Measurements from ENCODE around the gene BLOC1S3.
A peak's percentile ranks its signal among the peaks of the same experiment; 100 is the strongest.

BLOC1S3 gene

DNA sequence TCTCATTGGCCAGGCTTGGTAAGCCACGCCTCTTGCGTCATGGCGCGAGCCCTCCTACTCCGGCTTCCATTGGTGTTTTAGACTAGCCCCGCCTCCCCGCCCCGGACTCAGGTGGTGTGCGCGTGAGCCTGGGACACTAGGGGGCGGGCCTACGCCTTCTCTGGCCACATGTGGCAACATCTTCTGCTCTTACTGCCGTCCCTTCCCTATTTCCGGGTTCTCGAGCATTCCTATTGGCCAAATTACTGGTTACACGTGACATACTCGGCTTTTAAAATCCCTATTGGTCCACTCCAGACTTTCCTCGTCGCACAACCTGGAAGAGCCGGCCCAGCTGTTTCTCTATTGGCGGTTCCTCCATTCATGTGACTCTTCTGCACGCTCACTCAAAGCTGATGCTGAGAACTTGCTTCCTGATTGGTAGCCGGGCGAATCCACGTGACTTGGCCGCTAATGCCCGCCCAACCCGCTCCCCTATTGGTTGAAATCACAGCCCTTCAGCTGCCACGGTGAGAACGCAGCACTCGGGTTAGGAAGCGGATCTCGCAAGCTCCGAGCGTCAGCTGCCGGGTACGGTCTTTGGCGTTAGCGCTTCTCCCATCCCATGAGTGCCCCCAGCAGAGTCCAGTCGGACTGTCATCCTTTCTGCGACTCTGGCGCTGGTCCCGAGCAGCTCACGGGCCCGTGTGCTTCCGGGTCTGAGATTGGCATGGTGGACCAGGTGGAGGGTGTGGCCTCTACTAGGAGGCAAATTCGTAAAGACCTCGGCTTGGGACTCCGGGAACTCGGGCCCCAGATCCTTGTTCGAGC, at the start of gene BLOC1S3:
Gene BLOC1S3 (plus strand): TSS at position 523 of the 810 bp plus-strand sequence. CDS start 513 bp downstream, outside the sequence.
- H3K4me3 ChIP-seq (ENCODE audit: low read depth, low read length) = peak within 1 kb of the TSS; percentile 98

DNA sequence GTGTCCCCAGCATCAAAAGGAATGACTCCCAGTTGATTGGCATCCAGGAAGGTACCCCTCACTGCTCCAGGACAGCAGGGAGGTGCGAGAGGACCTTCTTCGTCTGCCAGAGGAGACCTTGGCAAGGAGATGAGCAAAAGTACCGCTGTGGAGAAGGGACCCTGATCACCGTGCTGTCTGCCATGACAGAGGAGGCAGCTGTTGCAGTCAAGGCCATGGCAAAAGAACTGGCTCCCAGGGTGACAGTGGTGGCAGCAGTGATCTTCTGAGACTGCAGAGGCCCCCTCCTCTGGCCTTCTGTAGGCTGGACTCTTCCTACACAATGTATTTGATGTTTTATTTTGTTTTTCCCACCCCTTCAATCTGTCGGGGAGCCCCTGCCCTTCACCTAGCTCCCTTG, 49.8 kb upstream of the BLOC1S3 start:
- H3K4me3 ChIP-seq (ENCODE audit: low read depth, low read length) = no peak overlapping the region

DNA sequence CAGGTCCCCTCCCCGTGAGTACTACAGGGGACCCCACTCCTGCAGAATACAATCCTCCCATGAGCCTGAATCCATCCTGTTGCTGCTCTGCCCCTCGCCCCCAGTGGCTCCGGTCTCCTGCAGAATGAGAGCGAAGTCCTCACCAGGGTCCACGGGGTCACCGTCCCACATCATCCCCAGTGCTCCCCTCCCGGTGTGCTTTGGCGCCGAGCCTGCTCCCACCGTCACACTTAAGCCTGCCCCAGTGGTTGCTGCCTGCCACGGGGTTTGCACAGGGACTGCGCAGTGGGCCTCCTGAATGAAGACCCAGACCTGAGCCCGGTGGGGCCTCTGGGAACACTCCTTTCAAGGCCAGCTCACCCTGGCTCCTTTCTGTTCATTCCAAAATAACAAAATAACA, 48.3 kb upstream of the BLOC1S3 start:
- H3K4me3 ChIP-seq (ENCODE audit: low read depth, low read length) = no peak overlapping the region

DNA sequence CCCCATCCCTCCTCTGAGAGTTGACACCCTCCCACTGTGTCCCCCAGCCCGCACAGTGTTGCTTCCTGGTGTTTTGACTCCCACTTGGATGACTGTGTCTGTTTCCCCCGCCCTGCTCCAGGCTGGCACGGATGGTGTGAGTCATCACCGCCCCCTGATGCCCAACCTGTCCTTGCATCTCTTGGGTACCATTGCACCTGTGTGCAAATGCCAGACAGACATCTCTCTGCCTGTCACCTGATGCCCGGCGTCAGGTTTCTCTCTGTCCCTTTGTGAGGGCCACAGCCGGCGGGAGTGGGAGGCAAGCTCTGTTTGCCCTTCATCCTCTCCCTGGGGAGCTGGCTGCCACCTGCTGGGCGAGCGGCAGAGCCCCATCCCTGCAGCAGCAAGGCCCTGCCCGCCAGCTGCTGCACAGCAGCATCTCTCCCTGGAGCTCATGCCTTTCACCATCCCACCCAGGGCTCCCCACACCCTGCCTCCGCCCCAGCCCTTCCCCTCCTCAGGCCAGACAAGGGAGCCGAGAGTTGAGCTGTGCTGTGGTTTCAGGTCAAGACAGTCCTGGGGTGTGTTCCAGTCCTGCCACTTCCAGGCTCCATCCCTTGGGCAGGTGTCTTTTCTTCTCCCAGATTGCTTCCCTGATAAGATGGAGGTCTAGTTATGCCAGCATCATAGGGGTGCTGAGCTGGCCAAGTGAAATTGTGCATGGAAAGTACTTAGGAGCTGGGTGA, 47.5 kb upstream of the BLOC1S3 start:
- no peak overlapping the region for H3K4me3 ChIP-seq (ENCODE audit: low read depth, low read length)

DNA sequence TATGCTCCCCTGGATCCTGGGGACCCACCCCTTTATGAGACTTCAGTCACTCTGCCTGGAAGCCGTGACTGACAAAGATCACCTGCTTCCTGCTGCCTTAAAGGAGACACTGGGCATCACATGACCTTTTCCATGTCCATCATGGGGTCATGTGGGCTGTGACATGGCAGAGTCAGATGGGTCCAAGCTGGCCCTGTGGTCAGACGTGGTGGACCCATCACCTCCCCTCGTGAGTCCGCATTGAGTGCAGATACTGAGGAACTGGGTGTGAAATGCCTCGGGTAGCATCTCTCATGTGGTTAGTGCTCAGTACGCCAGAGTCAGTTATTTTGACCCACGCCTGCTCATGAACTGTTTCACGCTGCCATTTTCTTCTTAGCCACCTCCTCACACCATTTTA, 44.9 kb upstream of the BLOC1S3 start:
- H3K4me3 ChIP-seq (ENCODE audit: low read depth, low read length) = no peak overlapping the region

DNA sequence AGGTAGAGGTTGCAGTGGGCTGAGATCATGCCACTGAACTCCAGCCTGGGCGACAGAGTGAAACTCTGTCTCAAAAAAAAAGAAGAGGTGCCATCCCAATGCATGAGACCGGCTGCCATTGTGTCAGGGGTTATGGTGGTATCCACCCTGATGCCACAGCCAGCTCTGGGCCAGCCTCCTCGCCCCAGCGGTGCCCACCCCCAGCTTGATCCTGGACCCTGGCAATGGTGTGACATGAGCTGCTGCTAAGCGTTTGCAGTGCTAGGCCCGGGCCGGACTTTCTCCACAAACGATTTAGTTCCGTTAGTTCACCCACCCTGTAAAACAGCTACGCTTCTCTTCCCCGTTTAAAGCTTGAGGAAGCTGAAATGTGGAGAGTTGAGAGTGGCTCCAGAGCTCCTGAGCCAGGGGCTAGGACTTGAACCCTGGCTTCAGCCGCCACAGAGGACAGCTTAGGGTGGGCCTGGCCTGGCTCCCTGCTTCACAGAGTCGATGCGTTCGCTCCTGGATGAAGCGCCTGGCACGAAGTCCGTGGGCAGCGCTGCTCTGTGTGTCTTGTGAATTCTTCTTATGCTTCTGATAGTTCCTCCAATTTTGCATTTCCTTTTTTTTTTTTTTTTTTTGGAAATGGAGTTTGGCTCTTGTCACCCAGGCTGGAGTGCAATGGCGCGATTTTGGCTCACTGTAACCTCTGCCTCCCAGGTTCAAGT, 43.3 kb upstream of the BLOC1S3 start:
- H3K4me3 ChIP-seq (ENCODE audit: low read depth, low read length) = no peak overlapping the region

- no peak overlapping the region for H3K4me3 ChIP-seq (ENCODE audit: low read depth, low read length)
These were observed 41.9 kb upstream of the BLOC1S3 start for GRCh38 chr19:45136507-45137178.

DNA sequence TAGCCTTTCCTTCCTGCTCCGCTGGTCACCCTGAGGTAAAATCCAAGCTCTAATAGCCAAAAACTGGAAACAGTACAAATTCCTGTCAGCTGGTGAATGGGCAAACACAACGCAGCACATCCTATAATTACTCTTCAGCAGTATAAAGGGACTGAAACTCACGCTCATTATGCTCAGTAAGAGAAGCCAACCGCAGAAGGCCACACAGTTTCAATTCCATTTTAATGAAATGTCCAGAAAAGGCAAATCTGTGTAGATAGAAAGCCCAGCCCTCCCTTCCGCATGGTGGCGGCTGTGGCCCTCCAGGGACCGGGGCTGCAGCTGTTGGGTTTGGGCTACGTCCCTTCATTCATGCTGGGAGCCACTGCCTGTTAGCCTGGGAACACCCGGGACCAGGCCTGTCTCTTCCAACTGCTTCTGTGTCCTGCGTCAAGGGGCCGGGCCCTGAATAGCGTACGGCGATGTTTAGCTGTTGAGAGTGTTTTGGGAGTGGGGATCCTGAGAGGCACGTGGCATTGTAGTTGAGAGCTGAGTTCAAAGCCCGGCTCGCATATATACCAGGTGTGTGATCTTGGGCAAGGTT, 41.3 kb upstream of the BLOC1S3 start:
- no peak overlapping the region for H3K4me3 ChIP-seq (ENCODE audit: low read depth, low read length)

DNA sequence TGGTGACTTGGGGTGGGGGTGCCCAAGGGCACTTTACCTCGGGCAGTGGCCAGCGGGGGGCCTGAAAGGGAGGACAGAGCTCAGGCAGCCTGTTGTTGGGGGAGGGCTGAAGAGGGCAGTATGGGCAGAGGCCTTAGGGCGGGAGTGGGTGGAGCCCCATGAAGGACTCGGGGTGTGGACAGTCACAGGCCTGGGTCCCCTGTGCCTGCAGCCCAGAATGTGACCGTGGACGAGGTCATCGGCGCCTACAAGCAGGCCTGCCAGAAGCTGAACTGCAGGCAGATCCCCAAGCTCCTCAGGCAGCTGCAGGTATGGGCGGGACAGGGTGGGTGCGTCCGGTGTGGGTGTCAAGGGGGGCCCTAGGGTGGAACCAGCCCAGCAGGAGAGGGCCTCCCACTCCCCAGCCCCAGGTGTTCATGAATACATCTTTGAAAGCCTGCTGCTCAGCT, 40.3 kb upstream of the BLOC1S3 start:
- no peak overlapping the region for H3K4me3 ChIP-seq (ENCODE audit: low read depth, low read length)

DNA sequence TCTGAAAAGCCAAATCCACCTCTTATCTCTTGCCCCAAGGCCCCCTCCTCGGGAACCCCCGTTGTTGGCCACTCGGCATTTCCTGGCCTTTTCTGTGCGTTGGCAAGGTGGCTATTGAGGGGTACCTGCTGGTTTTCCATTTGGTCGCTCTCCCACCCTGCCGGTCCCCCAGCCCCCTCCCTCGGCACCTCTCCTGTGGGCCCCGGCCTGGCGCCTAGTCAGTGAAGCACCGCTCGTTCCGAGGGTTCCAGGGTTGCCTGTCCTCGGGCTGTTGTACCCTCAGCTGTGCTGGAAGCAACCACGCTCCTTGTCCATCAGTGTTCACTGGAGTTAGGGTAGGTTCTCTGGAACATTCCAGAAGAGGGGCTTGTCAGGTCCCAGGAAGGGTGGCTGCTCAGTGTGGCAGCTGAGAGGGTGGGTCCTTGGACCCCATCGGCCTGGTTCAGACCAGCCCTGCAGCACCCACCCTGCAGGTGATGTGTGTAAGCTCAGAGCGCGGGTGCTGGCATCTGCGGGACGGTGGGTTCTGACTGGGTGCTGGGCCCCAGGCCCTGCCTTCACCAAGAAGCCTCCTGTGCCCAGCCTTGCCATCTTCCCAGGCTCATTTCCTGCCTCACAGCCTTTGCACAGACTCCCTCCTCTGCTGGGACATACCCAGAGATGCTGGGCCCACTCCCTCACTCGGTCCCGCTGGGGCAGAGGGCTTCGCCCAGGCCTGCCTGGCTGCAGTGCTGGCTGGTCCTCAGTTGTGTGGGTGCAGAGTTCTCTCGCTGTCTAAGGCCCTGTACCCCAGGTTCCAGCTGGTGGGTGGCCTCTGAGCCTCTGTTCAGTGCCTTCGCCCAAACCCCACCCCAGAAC, 39.1 kb upstream of the BLOC1S3 start:
- H3K4me3 ChIP-seq (ENCODE audit: low read depth, low read length) = no peak overlapping the region

GRCh38 chr19:45140144-45140503, 38.5 kb upstream of the BLOC1S3 start:
- no peak overlapping the region for H3K4me3 ChIP-seq (ENCODE audit: low read depth, low read length)

DNA sequence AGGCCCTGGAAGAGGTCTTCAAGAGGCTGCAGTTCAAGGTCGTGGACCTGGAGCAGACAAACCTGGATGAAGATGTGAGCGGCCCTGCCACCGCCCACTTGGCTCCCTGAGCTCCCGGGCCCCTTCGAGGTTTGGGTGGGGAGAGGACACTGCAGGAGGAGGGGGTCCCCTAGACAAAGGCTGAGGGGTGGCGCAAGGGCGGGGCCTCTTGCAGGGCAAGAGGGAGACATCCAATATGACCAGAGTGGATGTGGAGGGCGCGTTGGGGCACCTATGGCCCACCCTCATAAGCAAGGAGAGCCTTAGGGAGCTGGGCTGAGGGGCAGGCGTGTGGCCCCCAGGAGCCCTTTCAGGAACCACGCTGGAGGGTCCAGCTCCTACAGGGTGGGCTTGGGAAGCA, 38.1 kb upstream of the BLOC1S3 start:
- no peak overlapping the region for H3K4me3 ChIP-seq (ENCODE audit: low read depth, low read length)

GRCh38 chr19:45141203-45141900, 37.2 kb upstream of the BLOC1S3 start:
- H3K4me3 ChIP-seq (ENCODE audit: low read depth, low read length) = no peak overlapping the region

DNA sequence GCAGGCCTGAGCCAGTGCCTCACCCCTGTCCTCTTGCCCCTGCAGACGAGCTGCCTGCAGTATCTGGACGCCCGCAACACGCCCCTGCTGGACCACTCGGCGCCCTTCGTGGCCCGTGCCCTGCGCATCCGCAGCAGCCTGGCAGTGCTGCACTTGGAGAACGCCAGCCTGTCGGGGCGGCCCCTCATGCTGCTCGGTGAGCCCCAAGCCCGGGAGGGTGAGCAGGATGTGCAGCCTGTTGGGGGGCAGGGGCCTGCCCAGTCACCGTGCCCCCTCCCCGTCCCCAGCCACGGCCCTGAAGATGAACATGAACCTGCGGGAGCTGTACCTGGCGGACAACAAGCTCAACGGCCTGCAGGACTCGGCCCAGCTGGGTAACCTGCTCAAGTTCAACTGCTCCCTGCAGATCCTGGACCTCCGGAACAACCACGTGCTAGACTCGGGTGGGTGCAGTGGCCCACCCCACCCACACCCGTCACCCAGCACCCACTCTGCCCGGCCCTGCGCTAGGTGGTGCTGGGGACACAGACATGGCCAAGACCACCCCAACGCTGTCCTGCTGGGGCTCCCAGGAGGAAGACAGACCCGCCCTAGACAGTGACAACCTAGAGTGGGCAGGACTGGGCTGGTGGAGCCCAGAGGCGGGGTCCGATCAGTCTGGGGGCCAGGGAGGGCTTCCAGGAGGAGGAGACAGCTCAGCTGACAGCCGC, 36.4 kb upstream of the BLOC1S3 start:
- no peak overlapping the region for H3K4me3 ChIP-seq (ENCODE audit: low read depth, low read length)

- no peak overlapping the region for H3K4me3 ChIP-seq (ENCODE audit: low read depth, low read length)
These were observed 35.9 kb upstream of the BLOC1S3 start for GRCh38 chr19:45142726-45143110.

- H3K4me3 ChIP-seq (ENCODE audit: low read depth, low read length) = no peak overlapping the region
These were observed 33.9 kb upstream of the BLOC1S3 start for GRCh38 chr19:45144431-45145269.

- H3K4me3 ChIP-seq (ENCODE audit: low read depth, low read length) = no peak overlapping the region
These were observed 33.1 kb upstream of the BLOC1S3 start for GRCh38 chr19:45145270-45146189.
